DOHH2 (cell line): ENCODE results near the gene OR10C1.

ENCODE experiments used
- EZH2phosphoT487 ChIP-seq: fragments of 200-600 bp; sonication (generic); IDR thresholded peaks from 2 replicates; pipeline ENCODE4 v1.6.1; 2017; ENCODE audit warnings: borderline replicate concordance, mild to moderate bottlenecking, antibody characterized with exemption, low read length, moderate library complexity, mixed read lengths
- TF ChIP-seq, protein P1 (sequence below): fragments of 200-600 bp; sonication (generic); IDR thresholded peaks from one replicate; pipeline ENCODE4 v1.5.1; 2014; ENCODE audit warnings: antibody characterized with exemption, mild to moderate bottlenecking, low read depth, low read length; ENCODE audit not compliant: poor library complexity, severe bottlenecking

GRCh38 chr6:29424575-29424974 is 14.5 kb upstream of the OR10C1 start:
- TF ChIP-seq, protein P1, sequence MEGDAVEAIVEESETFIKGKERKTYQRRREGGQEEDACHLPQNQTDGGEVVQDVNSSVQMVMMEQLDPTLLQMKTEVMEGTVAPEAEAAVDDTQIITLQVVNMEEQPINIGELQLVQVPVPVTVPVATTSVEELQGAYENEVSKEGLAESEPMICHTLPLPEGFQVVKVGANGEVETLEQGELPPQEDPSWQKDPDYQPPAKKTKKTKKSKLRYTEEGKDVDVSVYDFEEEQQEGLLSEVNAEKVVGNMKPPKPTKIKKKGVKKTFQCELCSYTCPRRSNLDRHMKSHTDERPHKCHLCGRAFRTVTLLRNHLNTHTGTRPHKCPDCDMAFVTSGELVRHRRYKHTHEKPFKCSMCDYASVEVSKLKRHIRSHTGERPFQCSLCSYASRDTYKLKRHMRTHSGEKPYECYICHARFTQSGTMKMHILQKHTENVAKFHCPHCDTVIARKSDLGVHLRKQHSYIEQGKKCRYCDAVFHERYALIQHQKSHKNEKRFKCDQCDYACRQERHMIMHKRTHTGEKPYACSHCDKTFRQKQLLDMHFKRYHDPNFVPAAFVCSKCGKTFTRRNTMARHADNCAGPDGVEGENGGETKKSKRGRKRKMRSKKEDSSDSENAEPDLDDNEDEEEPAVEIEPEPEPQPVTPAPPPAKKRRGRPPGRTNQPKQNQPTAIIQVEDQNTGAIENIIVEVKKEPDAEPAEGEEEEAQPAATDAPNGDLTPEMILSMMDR = no peak
- no peak for TF ChIP-seq EZH2phosphoT487
